RWPE2 (cell line): ENCODE data around the gene P2RX5.

ENCODE experiments used
- ATAC-seq: fragments of 200-7000 bp; cut with Tn5 transposase; 3 replicates; pipeline ENCODE4 v1.9.1; 2021; ENCODE audit warnings: low read depth
- DNase-seq: peaks from one replicate; pipeline ENCODE4 v3.0.0-alpha.2; 2020; ENCODE audit warnings: low spot score
- H3K27ac ChIP-seq: fragments of 450-650 bp; 2 replicates; pipeline ENCODE4 v1.5.1; 2017; ENCODE audit warnings: mild to moderate bottlenecking; ENCODE audit not compliant: poor library complexity, severe bottlenecking
- H3K27me3 ChIP-seq: fragments of 250-450 bp; sonication (Bioruptor Pico); 2 replicates; pipeline ENCODE4 v1.5.1; 2021; ENCODE audit warnings: mild to moderate bottlenecking, moderate library complexity; ENCODE audit not compliant: insufficient read depth, poor library complexity, severe bottlenecking
- H3K36me3 ChIP-seq: fragments of 250-450 bp; sonication (Bioruptor Pico); 2 replicates; pipeline ENCODE4 v1.5.1; 2020; ENCODE audit warnings: low read depth, mild to moderate bottlenecking, moderate library complexity
- H3K4me1 ChIP-seq: fragments of 250-450 bp; sonication (Bioruptor Pico); 2 replicates; pipeline ENCODE4 v1.5.1; 2021; ENCODE audit warnings: mild to moderate bottlenecking, moderate library complexity; ENCODE audit not compliant: insufficient read depth, poor library complexity, severe bottlenecking
- H3K4me3 ChIP-seq: fragments of 250-450 bp; sonication (Bioruptor Pico); 2 replicates; pipeline ENCODE4 v1.5.1; 2021; ENCODE audit warnings: mild to moderate bottlenecking, moderate library complexity; ENCODE audit not compliant: severe bottlenecking
- H3K9me3 ChIP-seq: fragments of 250-450 bp; sonication (Bioruptor Pico); 2 replicates; pipeline ENCODE4 v1.5.1; 2021; ENCODE audit warnings: mild to moderate bottlenecking, moderate library complexity; ENCODE audit not compliant: severe bottlenecking
- CTCF ChIP-seq: fragments of 450-650 bp; IDR thresholded peaks from one replicate; pipeline ENCODE4 v1.5.1; 2017; ENCODE audit warnings: mild to moderate bottlenecking, moderate library complexity; ENCODE audit not compliant: poor library complexity, severe bottlenecking

P2RX5 gene

GRCh38 chr17:3693141-3693540, 2.8 kb downstream of the P2RX5 start:
- ATAC-seq (no peak), DNase-seq (no peak)
- TF ChIP-seq CTCF, result no peak
- Histone ChIP-seq H3K36me3 (no peaks in the 10 kb centered on the region), H3K4me1 (no peaks in the 10 kb centered on the region), H3K27ac (no peak overlapping the region), H3K4me3 (no peak overlapping the region), H3K27me3 (no peaks in the 10 kb centered on the region), H3K9me3 (peaks cover 1% of the 10 kb centered on the region)

- no peaks in the 10 kb centered on the region for H3K4me1 ChIP-seq
- no peak overlapping the region for H3K27ac ChIP-seq
- ATAC-seq, result no peak
- no peak for DNase-seq
- H3K27me3 ChIP-seq, result no peaks in the 10 kb centered on the region
- H3K4me3 ChIP-seq, result no peak overlapping the region
- no peaks in the 10 kb centered on the region for H3K36me3 ChIP-seq
- no peak for TF ChIP-seq CTCF
- H3K9me3 ChIP-seq, result no peaks in the 10 kb centered on the region
These were observed 3.6 kb downstream of the P2RX5 start for GRCh38 chr17:3692346-3692745.

DNA sequence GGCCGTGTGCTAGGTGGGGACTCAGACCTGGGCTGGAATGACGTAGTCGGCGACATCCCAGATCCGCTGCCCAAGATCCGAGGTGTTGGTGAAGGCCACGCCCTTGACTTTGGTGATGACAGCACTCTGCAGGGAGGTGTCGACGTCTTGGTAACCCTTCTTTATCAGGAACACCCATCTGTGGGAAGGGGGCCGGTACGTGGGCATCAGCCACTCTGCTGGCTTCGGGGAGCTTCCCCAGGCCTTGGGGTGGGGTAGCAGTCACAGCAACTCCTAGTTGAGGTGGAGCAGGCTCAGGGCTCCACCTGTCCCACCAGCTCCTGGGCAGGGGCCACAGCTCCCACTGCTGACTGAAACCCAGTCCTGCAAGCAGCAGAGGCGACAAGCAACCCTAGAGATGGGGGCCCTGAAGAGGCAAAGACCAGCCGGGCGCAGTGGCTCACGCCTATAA, 4.3 kb downstream of the P2RX5 start:
- Histone ChIP-seq H3K27ac (no peak overlapping the region), H3K9me3 (no peaks in the 10 kb centered on the region), H3K36me3 (no peaks in the 10 kb centered on the region), H3K27me3 (no peaks in the 10 kb centered on the region), H3K4me1 (no peaks in the 10 kb centered on the region), H3K4me3 (no peak overlapping the region)
- ATAC-seq (no peak), DNase-seq (no peak)
- TF ChIP-seq CTCF, result no peak

DNA sequence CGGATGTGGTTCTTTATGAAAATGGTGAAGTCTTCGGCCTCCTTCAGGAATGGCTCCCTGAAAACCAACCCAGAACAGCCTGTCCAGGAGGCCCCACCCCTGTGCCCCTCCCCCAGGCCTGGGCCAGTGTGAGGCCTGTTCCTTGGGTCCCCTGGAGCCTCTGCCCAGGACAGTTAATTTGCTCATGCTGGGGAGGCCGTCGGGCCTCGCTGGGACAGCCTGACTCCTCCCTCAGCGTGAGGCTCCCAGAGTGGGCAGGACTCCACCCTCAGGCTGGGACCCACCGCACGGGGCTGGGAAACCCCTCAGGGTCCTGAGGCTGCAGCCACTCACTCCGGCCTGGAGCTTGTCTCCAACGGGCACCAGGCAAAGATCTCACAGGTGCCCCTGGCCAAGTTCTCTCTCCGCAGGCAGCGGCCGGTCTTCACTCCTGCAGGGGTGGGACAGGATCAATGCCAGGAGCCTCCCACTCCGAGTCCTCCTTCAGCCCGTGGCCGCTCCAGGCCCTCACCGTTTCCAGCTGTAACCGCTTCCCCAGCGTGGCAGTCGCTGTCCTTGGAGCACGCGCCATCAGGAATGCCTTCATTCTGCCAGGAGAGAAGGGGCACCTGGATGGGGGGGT, 5.8 kb downstream of the P2RX5 start:
- Histone ChIP-seq H3K4me1 (no peaks in the 10 kb centered on the region), H3K27me3 (no peaks in the 10 kb centered on the region)
- peak; percentile 31; the same call in 2 of the 3 replicates for ATAC-seq

More for the DNA sequence above, 5.8 kb downstream of the P2RX5 start:
- Histone ChIP-seq H3K36me3 (no peaks in the 10 kb centered on the region), H3K27ac (no peak overlapping the region), H3K9me3 (no peaks in the 10 kb centered on the region), H3K4me3 (no peak overlapping the region)
- DNase-seq, result no peak
- no peak for TF ChIP-seq CTCF
